Ovary (tissue), 3 donors: ENCODE measurements around the gene LRRC4C.

Experiments
- POLR2A ChIP-seq: fragments of 450-650 bp; IDR thresholded peaks from one replicate; pipeline ENCODE4 v1.6.1; 2017; ENCODE audit warnings: antibody characterized with exemption, mild to moderate bottlenecking, moderate library complexity
- TF ChIP-seq, protein P1 (sequence below), 3 donors: fragments of 450-650 bp in 2 of 3; fragments of 200-600 bp in 1 of 3; IDR thresholded peaks; one replicate each; pipeline versions ENCODE4 v1.5.1 to v1.8.0; 2016 to 2022; ENCODE audit warnings: antibody characterized with exemption in 3 of 3, mild to moderate bottlenecking in 1 of 3
- donor health status: DM: no; HTN: no; CAD: no.

DNA sequence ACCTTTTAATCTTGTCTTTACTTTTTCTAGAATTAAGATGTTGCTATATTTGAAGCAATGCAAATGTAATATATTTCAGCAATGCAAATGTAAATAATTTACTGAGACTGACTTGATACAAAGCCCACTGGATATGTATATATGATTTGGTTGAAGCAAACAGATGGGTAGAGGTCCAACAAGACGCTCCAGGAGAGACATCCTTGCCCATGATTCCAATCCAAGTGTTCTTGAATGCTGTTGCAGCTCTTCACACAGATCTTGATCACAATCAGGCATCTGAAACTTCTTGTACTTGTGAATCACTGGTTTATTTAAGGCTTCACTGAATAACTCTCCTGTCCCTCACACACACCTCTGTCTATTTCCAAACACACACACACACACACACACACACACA is 507.0 kb downstream of the LRRC4C start:
- no peak for TF ChIP-seq POLR2A
- TF ChIP-seq, protein P1, sequence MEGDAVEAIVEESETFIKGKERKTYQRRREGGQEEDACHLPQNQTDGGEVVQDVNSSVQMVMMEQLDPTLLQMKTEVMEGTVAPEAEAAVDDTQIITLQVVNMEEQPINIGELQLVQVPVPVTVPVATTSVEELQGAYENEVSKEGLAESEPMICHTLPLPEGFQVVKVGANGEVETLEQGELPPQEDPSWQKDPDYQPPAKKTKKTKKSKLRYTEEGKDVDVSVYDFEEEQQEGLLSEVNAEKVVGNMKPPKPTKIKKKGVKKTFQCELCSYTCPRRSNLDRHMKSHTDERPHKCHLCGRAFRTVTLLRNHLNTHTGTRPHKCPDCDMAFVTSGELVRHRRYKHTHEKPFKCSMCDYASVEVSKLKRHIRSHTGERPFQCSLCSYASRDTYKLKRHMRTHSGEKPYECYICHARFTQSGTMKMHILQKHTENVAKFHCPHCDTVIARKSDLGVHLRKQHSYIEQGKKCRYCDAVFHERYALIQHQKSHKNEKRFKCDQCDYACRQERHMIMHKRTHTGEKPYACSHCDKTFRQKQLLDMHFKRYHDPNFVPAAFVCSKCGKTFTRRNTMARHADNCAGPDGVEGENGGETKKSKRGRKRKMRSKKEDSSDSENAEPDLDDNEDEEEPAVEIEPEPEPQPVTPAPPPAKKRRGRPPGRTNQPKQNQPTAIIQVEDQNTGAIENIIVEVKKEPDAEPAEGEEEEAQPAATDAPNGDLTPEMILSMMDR (IDR thresholded peaks at IDR 0.05), result no peak
